GM20000 (cell line): Measurements from ENCODE around the gene LLGL2.
"Not testable (repeated sequence)": the region's sequence is repeated elsewhere in the genome, so short reads cannot be mapped to it uniquely, and the experiment has no call there.

Source experiments
- DNase-seq: peaks from one replicate; pipeline ENCODE4 v3.0.0; 2012; ENCODE audit warnings: low spot score
- TF ChIP-seq, protein P1 (sequence below): IDR thresholded peaks from 2 replicates; pipeline ENCODE4 v1.5.1; 2012; ENCODE audit warnings: mild to moderate bottlenecking, control low read depth; ENCODE audit errors: extremely low read depth, missing control alignments

The LLGL2 gene

DNA sequence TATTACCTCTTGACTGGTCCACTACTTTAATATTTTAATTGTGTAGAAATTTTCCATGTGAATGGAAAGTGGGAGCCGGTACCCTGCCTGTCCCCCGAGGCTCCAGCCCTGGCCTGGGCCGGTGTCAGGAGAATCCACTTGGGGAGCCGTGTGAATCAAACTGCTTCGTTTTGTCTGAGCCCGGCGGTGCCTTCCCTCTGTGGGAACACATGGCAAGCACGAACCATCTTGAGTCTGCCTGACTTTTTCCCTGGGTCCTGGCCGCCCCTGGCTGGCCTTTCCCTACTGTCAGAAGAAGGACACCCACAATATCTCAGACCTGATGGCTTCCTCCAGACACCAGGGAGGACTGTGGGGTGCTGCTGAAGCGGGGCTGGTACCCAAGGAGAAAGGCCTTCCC lies 49.7 kb downstream of the LLGL2 start:
- DNase-seq = no peak
- TF ChIP-seq, protein P1, sequence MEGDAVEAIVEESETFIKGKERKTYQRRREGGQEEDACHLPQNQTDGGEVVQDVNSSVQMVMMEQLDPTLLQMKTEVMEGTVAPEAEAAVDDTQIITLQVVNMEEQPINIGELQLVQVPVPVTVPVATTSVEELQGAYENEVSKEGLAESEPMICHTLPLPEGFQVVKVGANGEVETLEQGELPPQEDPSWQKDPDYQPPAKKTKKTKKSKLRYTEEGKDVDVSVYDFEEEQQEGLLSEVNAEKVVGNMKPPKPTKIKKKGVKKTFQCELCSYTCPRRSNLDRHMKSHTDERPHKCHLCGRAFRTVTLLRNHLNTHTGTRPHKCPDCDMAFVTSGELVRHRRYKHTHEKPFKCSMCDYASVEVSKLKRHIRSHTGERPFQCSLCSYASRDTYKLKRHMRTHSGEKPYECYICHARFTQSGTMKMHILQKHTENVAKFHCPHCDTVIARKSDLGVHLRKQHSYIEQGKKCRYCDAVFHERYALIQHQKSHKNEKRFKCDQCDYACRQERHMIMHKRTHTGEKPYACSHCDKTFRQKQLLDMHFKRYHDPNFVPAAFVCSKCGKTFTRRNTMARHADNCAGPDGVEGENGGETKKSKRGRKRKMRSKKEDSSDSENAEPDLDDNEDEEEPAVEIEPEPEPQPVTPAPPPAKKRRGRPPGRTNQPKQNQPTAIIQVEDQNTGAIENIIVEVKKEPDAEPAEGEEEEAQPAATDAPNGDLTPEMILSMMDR = no peak

GRCh38 chr17:75575728-75576127 lies 50.2 kb downstream of the LLGL2 start:
- DNase-seq = no peak
- TF ChIP-seq, protein P1 = no peak

DNA sequence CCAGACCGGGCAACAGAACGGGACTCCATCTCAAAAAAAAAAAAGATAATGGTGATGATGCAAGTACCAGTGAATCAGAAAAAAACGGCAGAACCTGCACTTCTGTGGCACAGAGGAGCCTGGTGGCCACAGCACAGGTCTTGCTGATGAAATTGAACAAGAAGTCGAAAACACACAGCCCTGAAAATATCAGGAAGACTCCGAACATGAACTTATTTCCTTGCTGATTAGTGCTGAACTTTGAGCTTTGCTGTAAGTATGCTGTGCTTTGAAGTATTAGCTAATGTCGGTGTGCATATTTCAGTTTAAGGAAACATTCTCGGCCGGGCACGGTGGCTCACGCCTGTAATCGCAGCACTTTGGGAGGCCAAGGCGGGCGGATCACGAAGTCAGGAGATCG lies 51.2 kb downstream of the LLGL2 start:
- DNase-seq = no peak
- TF ChIP-seq, protein P1 = no peak

- DNase-seq = not testable (repeated sequence)
Measured at GRCh38 chr17:75581121-75581725, 55.7 kb downstream of the LLGL2 start.

DNA sequence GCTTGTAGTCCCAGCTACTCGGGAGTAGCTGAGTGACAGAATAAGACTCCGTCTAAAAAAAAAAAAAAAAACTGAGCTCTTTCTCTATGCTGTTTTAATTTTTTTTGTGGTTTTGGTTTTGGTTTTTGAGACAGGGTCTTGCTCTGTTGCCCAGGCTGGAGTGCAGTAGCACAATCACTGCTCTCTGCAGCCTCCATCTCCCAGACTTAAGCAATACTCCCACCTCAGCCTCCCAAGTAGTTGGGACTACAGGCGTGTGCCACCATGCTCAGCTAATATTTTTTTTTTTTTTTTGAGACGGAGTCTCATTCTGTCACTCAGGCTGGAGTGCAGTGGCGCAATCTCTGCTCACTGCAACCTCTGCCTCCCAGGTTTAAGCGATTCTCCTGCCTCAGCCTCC lies 57.7 kb downstream of the LLGL2 start:
- not testable (repeated sequence) for DNase-seq

DNA sequence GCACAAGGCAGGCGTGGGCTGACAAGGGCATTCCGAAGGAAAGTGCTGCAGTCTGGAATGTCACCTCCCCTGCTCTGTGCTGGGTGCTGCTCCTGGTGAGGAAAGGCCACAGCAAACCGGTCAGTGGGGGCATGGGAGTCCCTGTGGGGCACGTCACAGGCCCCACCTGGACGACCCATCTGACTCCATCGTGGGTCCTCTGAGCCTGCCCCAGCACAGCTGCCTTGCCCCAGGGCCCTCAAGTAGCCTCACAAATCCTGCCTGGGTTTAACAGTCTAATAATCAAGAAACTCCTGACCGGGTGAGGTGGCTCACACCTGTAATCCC lies 59.3 kb downstream of the LLGL2 start:
- no peak for DNase-seq
- TF ChIP-seq, protein P1 = no peak

DNA sequence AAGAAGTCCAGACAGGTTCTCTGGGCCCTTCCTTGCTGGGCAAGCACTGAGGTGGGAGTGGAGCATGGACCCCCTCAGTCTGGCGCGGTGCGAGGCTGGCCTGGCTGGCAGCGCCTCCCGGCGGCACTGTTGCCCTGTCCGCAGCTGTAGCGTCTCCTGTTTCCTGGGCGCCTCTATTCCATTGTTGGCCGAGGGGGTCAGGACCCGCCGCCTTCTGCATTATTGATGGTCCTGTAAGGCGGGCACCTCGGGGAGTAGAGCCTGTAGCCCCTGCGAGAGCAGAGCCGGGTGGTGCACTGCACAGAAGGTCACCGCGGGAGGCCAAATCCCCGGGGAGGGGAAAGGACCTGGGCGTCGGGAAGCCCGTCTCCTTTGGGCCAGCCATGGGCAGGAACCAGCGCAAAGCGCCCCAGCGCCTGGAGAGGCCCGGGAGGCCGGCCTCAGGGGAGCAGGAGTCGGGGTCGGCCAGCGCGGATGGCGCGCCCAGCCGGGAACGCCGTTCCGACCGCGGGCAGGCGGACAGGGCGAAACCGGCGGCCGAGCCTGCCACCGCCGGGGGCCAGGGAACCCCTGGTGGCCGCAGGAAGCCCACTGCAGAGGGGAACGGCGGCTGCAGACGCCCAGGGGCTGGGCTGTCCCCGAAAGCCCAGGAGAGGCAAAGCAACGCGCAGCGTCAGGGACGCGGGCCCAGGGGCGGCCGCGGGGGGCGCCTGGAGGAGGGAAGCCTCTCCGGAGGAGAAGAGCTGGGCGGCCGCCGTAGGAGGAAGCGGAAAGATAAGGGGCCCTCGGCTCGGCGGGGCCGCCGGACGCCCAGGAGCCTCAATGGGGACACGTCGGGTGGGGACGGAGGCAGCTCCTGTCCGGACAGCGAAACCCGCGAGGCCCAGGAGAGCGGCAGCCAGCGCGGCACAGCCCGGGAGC lies 62.4 kb downstream of the LLGL2 start, which contains the start of gene MYO15B:
TSS of gene MYO15B (plus strand) at position 126 of the 921 bp plus-strand sequence. CDS start at position 384, 258 bp downstream.
- DNase-seq = peak; percentile 78

DNA sequence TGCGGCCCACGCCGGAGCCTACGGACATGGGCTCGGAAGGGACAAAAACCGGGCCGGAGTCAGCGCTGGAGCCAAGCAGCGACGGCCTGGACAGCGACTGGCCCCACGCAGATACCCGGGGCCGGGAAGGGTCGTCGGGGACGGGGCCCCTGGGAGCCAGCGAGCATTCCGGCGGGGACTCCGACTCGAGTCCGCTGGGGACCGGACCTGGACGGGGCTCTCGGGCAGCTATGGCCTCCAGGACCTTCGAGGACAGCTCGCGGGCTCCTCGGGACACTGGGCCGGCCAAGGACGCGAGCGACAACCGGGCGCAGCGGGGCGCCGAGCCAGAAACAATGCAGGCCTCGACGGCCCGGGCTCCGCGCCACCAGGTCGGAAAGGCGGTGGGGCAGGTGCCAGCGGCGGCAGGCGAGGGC lies 63.1 kb downstream of the LLGL2 start:
- DNase-seq = peak; percentile 55

More for the DNA sequence above, 62.4 kb downstream of the LLGL2 start, which contains the start of gene MYO15B:
- TF ChIP-seq, protein P1 = no peak

More for the DNA sequence above, 63.1 kb downstream of the LLGL2 start:
- TF ChIP-seq, protein P1 = no peak
